SK-N-SH treated with all-trans-retinoic acid at 6 μM for 48 hours (cell line): ENCODE results near the gene GCNT3.

Experiments
- ARNTL ChIP-seq: fragments of 450-650 bp; formaldehyde crosslinking; IDR thresholded peaks from 2 replicates; pipeline ENCODE4 v1.5.0; 2020; ENCODE audit warnings: low read depth, mild to moderate bottlenecking, moderate library complexity, borderline replicate concordance
- BACH2 ChIP-seq: fragments of 250-450 bp; sonication (Bioruptor Pico); IDR thresholded peaks from 2 replicates; pipeline ENCODE4 v1.9.0; 2021; ENCODE audit warnings: mild to moderate bottlenecking, borderline replicate concordance
- ESRRG ChIP-seq: fragments of 250-450 bp; sonication (Bioruptor Pico); IDR thresholded peaks from 2 replicates; pipeline ENCODE4 v1.6.1; 2021; ENCODE audit warnings: mild to moderate bottlenecking
- OSR1 ChIP-seq: fragments of 250-450 bp; sonication (Bioruptor Pico); IDR thresholded peaks from 2 replicates; pipeline ENCODE4 v1.8.0; 2022; ENCODE audit warnings: moderate library complexity, mild to moderate bottlenecking, inconsistent platforms
- PATZ1 ChIP-seq: fragments of 250-450 bp; sonication (Bioruptor Pico); IDR thresholded peaks from 2 replicates; pipeline ENCODE4 v1.8.0; 2020; ENCODE audit warnings: mild to moderate bottlenecking, moderate library complexity, borderline replicate concordance
- TSHZ2 ChIP-seq: fragments of 250-450 bp; sonication (Bioruptor Pico); IDR thresholded peaks from 2 replicates; pipeline ENCODE4 v1.5.0; 2020; ENCODE audit warnings: mild to moderate bottlenecking, moderate library complexity
- ZC3H10 ChIP-seq: fragments of 250-450 bp; sonication (Bioruptor Pico); IDR thresholded peaks from 2 replicates; pipeline ENCODE4 v1.5.1; 2021; ENCODE audit warnings: mild to moderate bottlenecking, moderate library complexity
- ZNF565 ChIP-seq: fragments of 450-650 bp; formaldehyde crosslinking; conservative IDR thresholded peaks from 2 replicates; pipeline ENCODE4 v1.5.0; 2020; ENCODE audit warnings: low read depth, mild to moderate bottlenecking, moderate library complexity

GRCh38 chr15:59668556-59668955, 57.0 kb downstream of the GCNT3 start:
- TF ChIP-seq ARNTL (CRISPR knock-in tag), result no peak
- no peak for TF ChIP-seq ESRRG
- no peak for TF ChIP-seq OSR1 (CRISPR knock-in tag)
- TF ChIP-seq PATZ1 (CRISPR knock-in tag), result no peak
- no peak for TF ChIP-seq TSHZ2
- no peak for TF ChIP-seq BACH2 (CRISPR knock-in tag)
- TF ChIP-seq ZNF565 (CRISPR knock-in tag), result no peak
- no peak for TF ChIP-seq ZC3H10 (CRISPR knock-in tag)
